K562 (cell line): ENCODE results near the gene CBX8. TPM values are rescaled to one million over a fixed set of nuclear protein-coding genes. Genes with fewer than 3 reads are reported as not detected.

Source experiments
- CBFA2T2 ChIP-seq: fragments of 450-650 bp; conservative IDR thresholded peaks from 2 replicates; pipeline ENCODE4 v1.6.1; 2017; ENCODE audit warnings: mild to moderate bottlenecking
- CREB1 ChIP-seq, 2 experiments: sonication (generic) in 1 of 2; formaldehyde crosslinking in 1 of 2; IDR thresholded peaks; 2 replicates each; pipeline versions ENCODE4 v1.6.1 to v1.8.0; 2012 to 2022; ENCODE audit warnings: inconsistent platforms in 1 of 2, mild to moderate bottlenecking in 1 of 2, missing genetic modification reagents in 1 of 2, moderate library complexity in 1 of 2
- GABPB1 ChIP-seq: sonication (generic); formaldehyde crosslinking; IDR thresholded peaks from 2 replicates; pipeline ENCODE4 v1.8.0; 2022; ENCODE audit warnings: mild to moderate bottlenecking, missing genetic modification reagents
- GATA2 ChIP-seq: sonication (generic); formaldehyde crosslinking; IDR thresholded peaks from 2 replicates; pipeline ENCODE4 v1.4.0; 2020; ENCODE audit warnings: mild to moderate bottlenecking, missing genetic modification reagents
- HMBOX1 ChIP-seq: sonication (generic); IDR thresholded peaks from 2 replicates; pipeline ENCODE4 v1.6.1; 2016
- ILF3 ChIP-seq: fragments of 450-650 bp; IDR thresholded peaks from 2 replicates; pipeline ENCODE4 v1.6.1; 2018; ENCODE audit warnings: antibody characterized with exemption, mild to moderate bottlenecking, moderate library complexity, borderline replicate concordance
- MYBL2 ChIP-seq, 2 experiments: fragments of 450-650 bp in 1 of 2; sonication (generic) in 1 of 2; formaldehyde crosslinking in 1 of 2; IDR thresholded peaks; 2 replicates each; pipeline versions ENCODE4 v1.6.1 to v1.8.1; 2017 to 2022; ENCODE audit warnings: borderline replicate concordance in 1 of 2, inconsistent platforms in 1 of 2, low read depth in 1 of 2, mild to moderate bottlenecking in 1 of 2, missing genetic modification reagents in 1 of 2, moderate library complexity in 1 of 2
- SIN3B ChIP-seq: fragments of 450-650 bp; IDR thresholded peaks from 2 replicates; pipeline ENCODE4 v1.6.1; 2017; ENCODE audit warnings: low read depth, mild to moderate bottlenecking, moderate library complexity
- STAT5B ChIP-seq: fragments of 250-450 bp; sonication (Bioruptor Pico); IDR thresholded peaks from 2 replicates; pipeline ENCODE4 v1.8.0; 2021; ENCODE audit warnings: mild to moderate bottlenecking, inconsistent platforms
- TCF7 ChIP-seq: sonication (generic); IDR thresholded peaks from 2 replicates; pipeline ENCODE4 v1.6.1; 2016; ENCODE audit warnings: antibody characterized with exemption, borderline replicate concordance
- ZNF24 ChIP-seq: fragments of 450-650 bp; IDR thresholded peaks from 2 replicates; pipeline ENCODE4 v1.6.1; 2016
- ZNF3 ChIP-seq: fragments of 250-450 bp; sonication (Bioruptor Pico); IDR thresholded peaks from 2 replicates; pipeline ENCODE4 v1.5.0; 2021; ENCODE audit warnings: mild to moderate bottlenecking, moderate library complexity
- ZNF316 ChIP-seq: fragments of 450-650 bp; IDR thresholded peaks from 2 replicates; pipeline ENCODE4 v1.6.1; 2016
- ZNF445 ChIP-seq: fragments of 250-450 bp; sonication (Bioruptor Pico); IDR thresholded peaks from 2 replicates; pipeline ENCODE4 v1.4.0; 2020; ENCODE audit warnings: low read depth, mild to moderate bottlenecking, moderate library complexity
- ZNF57 ChIP-seq: fragments of 450-650 bp; formaldehyde crosslinking; IDR thresholded peaks from 2 replicates; pipeline ENCODE4 v1.4.0; 2020; ENCODE audit warnings: mild to moderate bottlenecking, moderate library complexity
- ZNF609 ChIP-seq: sonication (generic); formaldehyde crosslinking; IDR thresholded peaks from 2 replicates; pipeline ENCODE4 v1.8.1; 2023; ENCODE audit warnings: missing genetic modification reagents, mild to moderate bottlenecking, borderline replicate concordance
- ZNF77 ChIP-seq: fragments of 250-450 bp; sonication (Bioruptor Pico); IDR thresholded peaks from 2 replicates; pipeline ENCODE4 v1.5.0; 2020
- polyA plus RNA-seq, 8 experiments: library from polyadenylated mRNA; depleted of rRNA in 4 of 8; stranded (reverse) in 5 of 8; unstranded in 3 of 8; fragments of >200 nt; fragmentation: Nextera tagmentation in 2 of 8; fragmentation: Illumina TruSeq in 1 of 8; extraction: Ambion mirVana in 2 of 8; extraction: Trizol in 1 of 8; gene quantifications; 2 replicates each; pipeline versions ENCODE4 v1.2.1 to v1.2.3, GENCODE V29; 2011 to 2014; ENCODE audit warnings: inconsistent platforms in 1 of 8, missing spikeins in 1 of 8
- total RNA-seq, 7 experiments: library from RNA; depleted of rRNA in 6 of 7; stranded (reverse); fragments of >200 nt in 6 of 7; fragmentation: Illumina TruSeq in 2 of 7; extraction: Trizol in 2 of 7; gene quantifications; 2 replicates each; pipeline versions ENCODE4 v1.2.1 to v1.2.3, GENCODE V29; 2011 to 2021; ENCODE audit warnings: low replicate concordance in 1 of 7
- TF ChIP-seq, protein P1 (sequence below): sonication (generic); formaldehyde crosslinking; IDR thresholded peaks from 2 replicates; pipeline ENCODE4 v1.8.0; 2022; ENCODE audit warnings: mild to moderate bottlenecking, missing genetic modification reagents
- TF ChIP-seq, protein P2 (sequence below): fragments of 250-450 bp; sonication (Bioruptor Pico); IDR thresholded peaks from 2 replicates; pipeline ENCODE4 v1.6.1; 2021; ENCODE audit warnings: mild to moderate bottlenecking
- TF ChIP-seq, protein P3 (sequence below): fragments of 250-450 bp; sonication (Bioruptor Pico); IDR thresholded peaks from 2 replicates; pipeline ENCODE4 v1.5.0; 2021

CBX8 gene
- total and polyA plus RNA-seq, 9 of the 15 experiments (the other 6 are each of a cell fraction or from before 2014, with no cell fraction given) = 0.08 to 11.9 (median 2.6) TPM

- no peak for TF ChIP-seq GABPB1 (CRISPR knock-in tag)
- no peak for TF ChIP-seq ZNF609 (CRISPR knock-in tag)
- TF ChIP-seq ZNF77 (CRISPR knock-in tag) = no peak
- TF ChIP-seq, protein P1, sequence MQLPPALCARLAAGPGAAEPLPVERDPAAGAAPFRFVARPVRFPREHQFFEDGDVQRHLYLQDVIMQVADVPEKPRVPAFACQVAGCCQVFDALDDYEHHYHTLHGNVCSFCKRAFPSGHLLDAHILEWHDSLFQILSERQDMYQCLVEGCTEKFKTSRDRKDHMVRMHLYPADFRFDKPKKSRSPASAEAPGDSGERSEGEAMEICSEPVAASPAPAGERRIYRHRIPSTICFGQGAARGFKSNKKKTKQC (CRISPR knock-in tag) = no peak
- peak; percentile 85 for TF ChIP-seq GATA2 (CRISPR knock-in tag)
- TF ChIP-seq ZNF24 = peak; percentile 98
- no peak for TF ChIP-seq ZNF316
- TF ChIP-seq TCF7 = no peak
- no peak for TF ChIP-seq MYBL2 (IDR thresholded peaks at IDR 0.05; ENCODE audit: low read depth)
- TF ChIP-seq MYBL2 (CRISPR knock-in tag; IDR thresholded peaks at IDR 0.05; ENCODE audit: borderline replicate concordance) = no peak
- TF ChIP-seq ILF3 = no peak
- TF ChIP-seq, protein P2, sequence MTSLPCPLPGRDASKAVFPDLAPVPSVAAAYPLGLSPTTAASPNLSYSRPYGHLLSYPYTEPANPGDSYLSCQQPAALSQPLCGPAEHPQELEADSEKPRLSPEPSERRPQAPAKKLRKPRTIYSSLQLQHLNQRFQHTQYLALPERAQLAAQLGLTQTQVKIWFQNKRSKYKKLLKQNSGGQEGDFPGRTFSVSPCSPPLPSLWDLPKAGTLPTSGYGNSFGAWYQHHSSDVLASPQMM = no peak
- TF ChIP-seq ZNF57 (CRISPR knock-in tag) = no peak
- TF ChIP-seq CREB1 (IDR thresholded peaks at IDR 0.05) = 0 out of 2 replicates have a peak, but pooled peaks have one; percentile 10
- TF ChIP-seq CREB1 (CRISPR knock-in tag; IDR thresholded peaks at IDR 0.05) = no peak
- no peak for TF ChIP-seq ZNF3
- TF ChIP-seq, protein P3, sequence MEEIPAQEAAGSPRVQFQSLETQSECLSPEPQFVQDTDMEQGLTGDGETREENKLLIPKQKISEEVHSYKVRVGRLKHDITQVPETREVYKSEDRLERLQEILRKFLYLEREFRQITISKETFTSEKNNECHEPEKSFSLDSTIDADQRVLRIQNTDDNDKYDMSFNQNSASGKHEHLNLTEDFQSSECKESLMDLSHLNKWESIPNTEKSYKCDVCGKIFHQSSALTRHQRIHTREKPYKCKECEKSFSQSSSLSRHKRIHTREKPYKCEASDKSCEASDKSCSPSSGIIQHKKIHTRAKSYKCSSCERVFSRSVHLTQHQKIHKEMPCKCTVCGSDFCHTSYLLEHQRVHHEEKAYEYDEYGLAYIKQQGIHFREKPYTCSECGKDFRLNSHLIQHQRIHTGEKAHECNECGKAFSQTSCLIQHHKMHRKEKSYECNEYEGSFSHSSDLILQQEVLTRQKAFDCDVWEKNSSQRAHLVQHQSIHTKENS = no peak
- TF ChIP-seq SIN3B = no peak
- peak; percentile 80 for TF ChIP-seq CBFA2T2
- no peak for TF ChIP-seq HMBOX1
- no peak for TF ChIP-seq STAT5B
- TF ChIP-seq ZNF445 (CRISPR knock-in tag) = no peak
Observed at GRCh38 chr17:79819085-79819484, 22.2 kb upstream of the CBX8 start (continued).
